HEK293T (cell line): ENCODE measurements around the gene DLG2.

Source experiments
- CTCF ChIA-PET: fragments of 350-600 bp; formaldehyde crosslinking; extraction: SDS; loops from one replicate; lab custom pipeline; 2021; ENCODE audit warnings: antibody characterized with exemption, inconsistent platforms; lab: Yijun Ruan, JAX
- POLR2A ChIA-PET: fragments of 350-600 bp; formaldehyde crosslinking; extraction: SDS; loops from one replicate; lab custom pipeline; 2020; ENCODE audit warnings: antibody characterized with exemption, inconsistent platforms; lab: Yijun Ruan, JAX
- DNase-seq: peaks from one replicate; pipeline ENCODE4 v3.0.0; 2012; ENCODE audit warnings: mixed read lengths; ENCODE audit errors: extremely low spot score
- ARNT ChIP-seq: fragments of 450-650 bp; IDR thresholded peaks from 2 replicates; pipeline ENCODE4 v1.6.1; 2017; ENCODE audit warnings: mild to moderate bottlenecking
- BHLHE40 ChIP-seq: fragments of 450-650 bp; IDR thresholded peaks from 2 replicates; pipeline ENCODE4 v1.6.1; 2016; ENCODE audit warnings: mild to moderate bottlenecking, moderate library complexity, borderline replicate concordance
- CTBP1 ChIP-seq: fragments of 450-650 bp; IDR thresholded peaks from 2 replicates; pipeline ENCODE4 v1.6.1; 2016; ENCODE audit warnings: borderline replicate concordance
- ELF4 ChIP-seq: fragments of 450-650 bp; IDR thresholded peaks from 2 replicates; pipeline ENCODE4 v1.6.1; 2017; ENCODE audit warnings: antibody characterized with exemption
- FOXA1 ChIP-seq: fragments of 450-650 bp; IDR thresholded peaks from 2 replicates; pipeline ENCODE4 v1.6.1; 2016; ENCODE audit warnings: mild to moderate bottlenecking
- FOXK2 ChIP-seq: fragments of 450-650 bp; IDR thresholded peaks from 2 replicates; pipeline ENCODE4 v1.6.1; 2016; ENCODE audit warnings: mild to moderate bottlenecking
- FOXM1 ChIP-seq: fragments of 450-650 bp; IDR thresholded peaks from 2 replicates; pipeline ENCODE4 v1.6.1; 2017; ENCODE audit warnings: mild to moderate bottlenecking, borderline replicate concordance
- HDGF ChIP-seq: fragments of 450-650 bp; IDR thresholded peaks from 2 replicates; pipeline ENCODE4 v1.6.1; 2017; ENCODE audit warnings: antibody characterized with exemption, borderline replicate concordance
- L3MBTL2 ChIP-seq: fragments of 450-650 bp; conservative IDR thresholded peaks from 2 replicates; pipeline ENCODE4 v1.6.1; 2016; ENCODE audit warnings: mild to moderate bottlenecking
- LEF1 ChIP-seq: fragments of 450-650 bp; IDR thresholded peaks from 2 replicates; pipeline ENCODE4 v1.6.1; 2017; ENCODE audit warnings: mild to moderate bottlenecking, borderline replicate concordance
- NFRKB ChIP-seq: fragments of 450-650 bp; IDR thresholded peaks from 2 replicates; pipeline ENCODE4 v1.6.1; 2016; ENCODE audit warnings: mild to moderate bottlenecking, moderate library complexity
- SP1 ChIP-seq: fragments of 450-650 bp; IDR thresholded peaks from 2 replicates; pipeline ENCODE4 v1.6.1; 2017
- SUZ12 ChIP-seq: fragments of 450-650 bp; IDR thresholded peaks from 2 replicates; pipeline ENCODE4 v1.6.1; 2016; ENCODE audit warnings: mild to moderate bottlenecking
- TARDBP ChIP-seq: fragments of 450-650 bp; IDR thresholded peaks from 2 replicates; pipeline ENCODE4 v1.6.1; 2016
- ZNF384 ChIP-seq: fragments of 450-650 bp; IDR thresholded peaks from 2 replicates; pipeline ENCODE4 v1.6.1; 2016
- TF ChIP-seq, protein P1 (sequence below): fragments of 450-650 bp; IDR thresholded peaks from 2 replicates; pipeline ENCODE4 v1.6.1; 2016

Gene DLG2

DNA sequence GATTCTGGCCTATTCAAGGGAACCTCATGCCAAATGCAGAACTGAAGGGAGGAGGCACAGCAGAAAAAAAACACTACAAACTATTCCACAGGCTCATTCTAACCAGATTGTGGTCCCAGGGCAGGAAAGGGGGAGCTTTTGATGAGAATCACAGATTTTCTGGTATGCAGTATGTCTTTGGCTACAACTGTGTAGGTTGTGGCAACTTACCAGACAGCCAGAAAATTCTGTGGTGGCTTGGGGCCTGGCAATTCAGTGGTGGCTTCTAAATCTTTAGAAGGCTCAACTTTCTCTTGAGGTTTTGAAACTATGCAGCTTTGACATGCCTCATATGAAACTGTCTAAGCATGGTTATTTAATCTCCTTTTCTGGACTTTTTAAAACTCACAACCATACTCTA lies 1490.2 kb downstream of the DLG2 start:
- TF ChIP-seq CTBP1 (no peak), ARNT (no peak), TARDBP (no peak), ZNF384 (no peak), HDGF (no peak), NFRKB (no peak), ELF4 (no peak), BHLHE40 (no peak), FOXK2 (no peak), SP1 (no peak), FOXM1 (no peak), L3MBTL2 (no peak), LEF1 (no peak), SUZ12 (no peak)
- TF ChIP-seq, protein P1, sequence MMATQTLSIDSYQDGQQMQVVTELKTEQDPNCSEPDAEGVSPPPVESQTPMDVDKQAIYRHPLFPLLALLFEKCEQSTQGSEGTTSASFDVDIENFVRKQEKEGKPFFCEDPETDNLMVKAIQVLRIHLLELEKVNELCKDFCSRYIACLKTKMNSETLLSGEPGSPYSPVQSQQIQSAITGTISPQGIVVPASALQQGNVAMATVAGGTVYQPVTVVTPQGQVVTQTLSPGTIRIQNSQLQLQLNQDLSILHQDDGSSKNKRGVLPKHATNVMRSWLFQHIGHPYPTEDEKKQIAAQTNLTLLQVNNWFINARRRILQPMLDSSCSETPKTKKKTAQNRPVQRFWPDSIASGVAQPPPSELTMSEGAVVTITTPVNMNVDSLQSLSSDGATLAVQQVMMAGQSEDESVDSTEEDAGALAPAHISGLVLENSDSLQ = no peak
- DNase-seq = no peak
- POLR2A ChIA-PET = no interaction called here
- CTCF ChIA-PET = no interaction called here

DNA sequence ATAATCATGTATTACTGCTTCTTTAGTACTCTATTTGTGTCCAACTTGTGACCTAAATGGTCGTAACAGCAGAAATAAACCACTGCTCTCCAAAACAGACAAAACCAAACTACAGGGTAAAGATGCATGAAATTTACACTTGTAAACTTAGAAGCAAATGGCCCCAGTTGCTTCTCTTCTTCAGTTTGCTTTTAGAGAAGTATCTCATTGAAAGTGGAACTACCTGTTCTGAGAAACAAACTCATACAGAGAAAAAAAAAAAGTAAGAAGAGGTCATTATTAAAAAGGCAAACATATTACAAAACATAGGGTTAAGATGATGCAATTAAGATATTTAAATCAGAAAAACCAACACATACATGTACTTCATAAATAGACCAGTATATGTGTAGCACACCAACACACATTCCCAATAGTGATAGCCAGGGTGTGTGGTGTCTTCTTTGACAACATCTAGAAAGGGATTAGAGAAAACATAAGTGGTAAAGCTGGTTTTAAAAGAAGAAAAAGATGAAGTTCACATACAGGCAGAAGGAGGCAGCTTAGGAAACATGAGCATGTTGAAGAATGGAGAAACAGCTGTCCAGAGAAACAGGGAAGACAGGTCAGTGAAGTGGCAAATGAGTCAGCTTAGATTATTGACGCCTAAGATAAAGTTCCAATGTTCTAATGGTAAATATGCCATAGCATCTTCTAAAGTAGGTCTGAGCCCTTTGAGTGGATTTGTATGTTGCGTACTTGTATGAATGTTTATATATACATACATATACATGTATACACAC lies 1496.3 kb downstream of the DLG2 start:
- DNase-seq = no peak
- POLR2A ChIA-PET = no interaction called here
- CTCF ChIA-PET = no interaction called here

DNA sequence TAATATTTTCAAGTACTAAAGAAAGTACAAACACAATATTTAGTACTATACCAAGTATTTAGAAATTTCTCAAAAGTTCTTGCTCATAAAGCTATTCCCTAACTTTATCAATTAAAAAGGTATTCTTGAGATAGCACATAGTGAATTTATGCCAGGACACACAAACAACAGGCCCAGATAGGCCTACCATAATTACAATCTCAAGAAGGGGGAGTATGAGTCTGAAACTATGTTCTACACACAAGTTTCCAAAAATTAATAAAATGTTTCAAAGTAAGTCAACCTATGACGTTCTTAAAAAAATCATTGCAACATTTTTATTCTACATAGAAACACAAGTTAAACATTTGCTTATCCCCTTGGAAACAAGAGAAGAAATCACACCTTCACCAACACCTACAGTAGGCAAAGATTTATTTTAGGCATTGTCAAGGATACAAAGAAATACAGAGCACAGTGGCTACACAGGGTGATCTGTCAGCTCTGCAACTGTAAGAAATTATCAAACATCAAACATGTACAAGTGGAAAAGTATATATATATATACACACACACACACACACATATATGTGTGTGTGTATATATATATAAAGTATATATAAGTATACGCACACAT lies 1497.1 kb downstream of the DLG2 start:
- POLR2A ChIA-PET = no interaction called here
- CTCF ChIA-PET = no interaction called here

More for the DNA sequence above, 1496.3 kb downstream of the DLG2 start:
- no peak for TF ChIP-seq ELF4

DNA sequence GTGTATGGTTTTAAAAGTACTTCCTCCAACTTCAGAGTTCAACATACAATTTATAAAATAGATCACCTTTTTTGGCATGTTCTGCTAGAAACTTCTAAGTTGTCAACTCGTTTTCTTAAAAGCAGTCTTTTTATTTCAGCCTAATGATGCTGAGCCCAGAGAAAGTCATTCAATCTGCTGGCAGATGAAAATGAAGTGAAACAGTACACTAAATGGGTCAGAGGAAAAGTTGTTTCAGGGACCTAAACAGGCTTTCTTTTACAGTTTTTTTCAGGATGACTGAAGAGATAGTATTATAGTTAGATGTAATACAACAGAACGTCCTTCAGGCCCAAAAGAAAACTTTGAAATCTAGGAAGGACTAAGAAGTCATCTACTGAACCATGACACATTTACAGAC lies 1498.3 kb downstream of the DLG2 start:
- TF ChIP-seq HDGF (no peak), L3MBTL2 (no peak), FOXA1 (no peak), TARDBP (no peak), SUZ12 (no peak), FOXM1 (no peak), CTBP1 (no peak), ARNT (no peak), ZNF384 (no peak), NFRKB (no peak)
- no peak for DNase-seq
- CTCF ChIA-PET = no interaction called here
- POLR2A ChIA-PET = no interaction called here

More for the DNA sequence above, 1497.1 kb downstream of the DLG2 start:
- TF ChIP-seq LEF1 = no peak
- no peak for TF ChIP-seq FOXK2
- no peak for TF ChIP-seq BHLHE40
- TF ChIP-seq CTBP1 = no peak
- no peak for TF ChIP-seq FOXA1
- TF ChIP-seq ARNT = no peak
- TF ChIP-seq SP1 = no peak
- TF ChIP-seq NFRKB = no peak
- TF ChIP-seq ELF4 = no peak
- TF ChIP-seq FOXM1 = no peak
- TF ChIP-seq TARDBP = no peak
- TF ChIP-seq ZNF384 = no peak
- TF ChIP-seq SUZ12 = no peak
- TF ChIP-seq L3MBTL2 = no peak
- no peak for TF ChIP-seq HDGF
- TF ChIP-seq, protein P1 = no peak
- DNase-seq = no peak

DNA sequence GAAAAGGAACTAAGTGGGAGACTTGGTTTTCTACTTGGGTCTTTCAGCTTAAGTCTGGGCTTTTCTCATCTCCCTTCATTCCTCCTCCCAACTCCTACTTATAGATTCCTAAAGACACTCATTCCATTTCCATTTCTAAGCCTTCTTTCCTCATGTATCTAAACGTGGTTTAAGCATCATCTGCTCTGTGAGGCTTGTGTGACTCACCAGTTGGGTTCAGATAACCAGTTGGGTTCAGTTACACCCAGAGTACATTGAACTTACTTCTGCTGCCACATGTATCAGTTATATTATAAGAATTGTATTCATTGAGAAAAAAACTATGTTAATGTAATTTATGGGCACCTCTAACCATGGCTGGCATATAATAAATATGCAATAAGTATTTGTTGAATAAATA lies 1509.8 kb downstream of the DLG2 start:
- TF ChIP-seq ELF4 (no peak), FOXA1 (no peak), LEF1 (no peak), CTBP1 (no peak), FOXM1 (no peak), SUZ12 (no peak), SP1 (no peak), ARNT (no peak), BHLHE40 (no peak), TARDBP (no peak), HDGF (no peak), FOXK2 (no peak), L3MBTL2 (no peak), ZNF384 (no peak), NFRKB (no peak)
- TF ChIP-seq, protein P1 = no peak
- DNase-seq = no peak
- ChIA-PET POLR2A (no interaction called here), CTCF (no interaction called here)

DNA sequence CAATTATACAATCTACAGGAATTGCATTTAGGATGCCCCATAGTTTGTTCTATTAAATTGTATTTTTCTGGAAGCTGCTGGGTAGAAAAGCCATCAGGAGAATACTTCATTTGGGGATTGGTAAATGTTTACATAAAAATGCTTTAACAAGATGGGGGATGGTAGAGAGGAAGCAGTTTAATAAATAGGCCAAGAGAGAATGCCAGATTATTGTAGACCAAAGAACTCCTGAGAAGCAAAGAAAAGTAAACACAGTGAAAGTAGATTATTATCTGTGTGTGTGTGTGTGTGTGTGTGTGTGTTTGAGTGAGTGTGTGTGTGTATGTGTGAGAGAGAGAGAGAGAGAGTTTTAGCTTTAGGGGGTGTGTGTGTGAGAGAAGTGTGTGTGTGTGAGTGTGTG lies 1520.6 kb downstream of the DLG2 start:
- ChIA-PET CTCF (no interaction called here), POLR2A (no interaction called here)
- no peak for DNase-seq
- TF ChIP-seq ZNF384 = no peak
- no peak for TF ChIP-seq CTBP1
- TF ChIP-seq FOXA1 = no peak
- TF ChIP-seq HDGF = no peak
